ENCODE results near the gene CAPZA3. TPM values are rescaled to one million over a fixed set of nuclear protein-coding genes. Genes with fewer than 3 reads are reported as not detected.
A peak's percentile ranks its signal among the peaks of the same experiment; 100 is the strongest.

The CAPZA3 gene
- total and polyA plus RNA-seq, 8 donors = 1.8 to 7.3 (median 3.2) TPM; not detected in 4

GRCh38 chr12:18696971-18697602 is 40.8 kb upstream of the CAPZA3 start:
- intact Hi-C loops (cut with DNase I; ENCODE audit: low total_unique reads) = no loop called here
- no peak overlapping the region for H3K4me3 ChIP-seq
- H3K27me3 ChIP-seq = no peaks in the 10 kb centered on the region
- no peak overlapping the region for H3K27ac ChIP-seq
- no peaks in the 10 kb centered on the region for H3K9me3 ChIP-seq
- no peaks in the 10 kb centered on the region for H3K36me3 ChIP-seq
- DNase-seq = no peak
- no peak for TF ChIP-seq POLR2A (IDR thresholded peaks at IDR 0.05)
- no peak for TF ChIP-seq POLR2AphosphoS5 (IDR thresholded peaks at IDR 0.05)
- TF ChIP-seq EP300 (IDR thresholded peaks at IDR 0.05) = no peak
- no peak for TF ChIP-seq CTCF (IDR thresholded peaks at IDR 0.05)
- H3K4me1 ChIP-seq = no peaks in the 10 kb centered on the region

DNA sequence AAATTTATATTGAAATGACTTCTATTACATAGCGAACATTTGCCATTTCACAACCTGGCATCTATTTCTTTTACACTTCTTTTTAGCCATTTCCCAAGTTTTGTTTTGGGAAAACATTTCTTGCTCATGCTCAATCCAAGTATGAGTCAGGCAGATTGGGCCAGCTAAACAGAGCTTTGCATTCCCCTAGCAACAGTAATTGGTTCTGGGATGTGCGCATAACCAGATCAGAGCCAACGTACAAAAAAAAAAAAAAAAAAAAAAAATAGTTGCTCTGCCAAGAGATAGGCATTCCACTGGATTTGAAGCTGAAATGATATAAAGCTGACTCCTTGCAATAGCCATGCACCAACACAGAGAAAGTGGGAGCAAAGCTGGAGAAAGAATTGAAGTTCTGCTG is 37.6 kb upstream of the CAPZA3 start:
- intact Hi-C loops (cut with DNase I; ENCODE audit: low total_unique reads) = no loop called here
- 55 to 89% (median 77%) methylated on average over 3 of the region's 3 CpGs for WGBS, 5 donors
- TF ChIP-seq POLR2AphosphoS5 (IDR thresholded peaks at IDR 0.05) = peak in 1 of 3 donors; percentile 6
- TF ChIP-seq EP300 (IDR thresholded peaks at IDR 0.05) = no peak
- no peak for TF ChIP-seq POLR2A (IDR thresholded peaks at IDR 0.05)

GRCh38 chr12:18703321-18703720 is 34.6 kb upstream of the CAPZA3 start:
- 34 to 54% (median 45%) methylated on average over 2 of the region's 2 CpGs for WGBS, 5 donors
- intact Hi-C loops (cut with DNase I; ENCODE audit: low total_unique reads) = no loop called here
- peak in 1 of 2 donors; percentile 30 for DNase-seq
- no peaks in the 10 kb centered on the region for H3K4me1 ChIP-seq
- no peak overlapping the region for H3K27ac ChIP-seq
- H3K27me3 ChIP-seq = no peaks in the 10 kb centered on the region
- H3K4me3 ChIP-seq = no peak overlapping the region
- no peak for TF ChIP-seq CTCF (IDR thresholded peaks at IDR 0.05)
- no peak for TF ChIP-seq POLR2AphosphoS5 (IDR thresholded peaks at IDR 0.05)
- TF ChIP-seq EP300 (IDR thresholded peaks at IDR 0.05) = no peak
- no peak for TF ChIP-seq POLR2A (IDR thresholded peaks at IDR 0.05)
- no peaks in the 10 kb centered on the region for H3K36me3 ChIP-seq
- no peaks in the 10 kb centered on the region for H3K9me3 ChIP-seq

More for the DNA sequence above, 37.6 kb upstream of the CAPZA3 start:
- Histone ChIP-seq H3K27me3 (no peaks in the 10 kb centered on the region), H3K4me3 (no peak overlapping the region), H3K36me3 (no peaks in the 10 kb centered on the region), H3K27ac (no peak overlapping the region), H3K9me3 (no peaks in the 10 kb centered on the region), H3K4me1 (no peaks in the 10 kb centered on the region)
- peak in 1 of 2 donors; percentile 62 for DNase-seq

GRCh38 chr12:18703911-18704310 is 34.0 kb upstream of the CAPZA3 start:
- no peaks in the 10 kb centered on the region for H3K9me3 ChIP-seq
- no peak overlapping the region for H3K4me3 ChIP-seq
- DNase-seq = no peak
- WGBS, 5 donors = 80 to 92% (median 83%) methylated on average over 2 of the region's 2 CpGs
- no peak for TF ChIP-seq POLR2AphosphoS5 (IDR thresholded peaks at IDR 0.05)
- no peak overlapping the region for H3K27ac ChIP-seq
- intact Hi-C loops (cut with DNase I; ENCODE audit: low total_unique reads) = no loop called here
- H3K27me3 ChIP-seq = no peaks in the 10 kb centered on the region
- H3K36me3 ChIP-seq = no peaks in the 10 kb centered on the region
- no peaks in the 10 kb centered on the region for H3K4me1 ChIP-seq

DNA sequence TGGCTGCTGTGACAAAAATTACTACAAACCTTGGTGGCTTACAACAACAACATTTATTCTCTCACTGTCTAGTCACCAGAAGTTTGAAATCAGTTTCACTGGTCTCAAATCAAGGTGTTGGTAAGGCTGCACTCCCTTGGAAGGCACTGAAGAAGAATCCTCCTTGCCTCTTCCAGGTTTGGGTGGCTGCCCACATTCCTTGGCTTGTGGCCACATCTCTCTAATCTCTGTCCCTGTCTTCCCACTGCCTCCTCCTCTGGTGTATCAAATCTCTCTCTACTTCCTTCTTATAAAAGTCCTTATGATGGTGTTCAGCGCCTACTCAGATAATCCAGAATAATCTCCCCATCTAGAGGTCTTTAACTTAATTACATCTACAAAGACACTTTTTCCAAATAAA is 31.1 kb upstream of the CAPZA3 start:
- H3K4me3 ChIP-seq = no peak overlapping the region
- no peak for DNase-seq
- H3K27ac ChIP-seq = no peak overlapping the region
- WGBS, 5 donors = 91 to 98% (median 95%) methylated on average over 1 of the region's 1 CpG
- intact Hi-C loops (cut with DNase I; ENCODE audit: low total_unique reads) = no loop called here
- H3K9me3 ChIP-seq = peaks cover 0 to 5% (median 0%) of the 10 kb centered on the region in 4 donors
- H3K36me3 ChIP-seq = no peaks in the 10 kb centered on the region
- no peaks in the 10 kb centered on the region for H3K27me3 ChIP-seq
- no peaks in the 10 kb centered on the region for H3K4me1 ChIP-seq
- no peak for TF ChIP-seq POLR2AphosphoS5 (IDR thresholded peaks at IDR 0.05)
- no peak for TF ChIP-seq EP300 (IDR thresholded peaks at IDR 0.05)
- TF ChIP-seq POLR2A (IDR thresholded peaks at IDR 0.05) = no peak
- TF ChIP-seq CTCF (IDR thresholded peaks at IDR 0.05) = no peak
